PC-9 (cell line): ENCODE results near the gene ASB15.

Source experiments
- EZH2 ChIP-seq: fragments of 200-600 bp; sonication (generic); IDR thresholded peaks from 2 replicates; pipeline ENCODE4 v1.8.0; 2017; ENCODE audit warnings: antibody characterized with exemption, low read depth
- TF ChIP-seq, protein P1 (sequence below): fragments of 200-600 bp; sonication (generic); conservative IDR thresholded peaks from 2 replicates; pipeline ENCODE4 v1.6.1; 2017; ENCODE audit warnings: mixed run types, antibody characterized with exemption, mild to moderate bottlenecking, moderate library complexity

DNA sequence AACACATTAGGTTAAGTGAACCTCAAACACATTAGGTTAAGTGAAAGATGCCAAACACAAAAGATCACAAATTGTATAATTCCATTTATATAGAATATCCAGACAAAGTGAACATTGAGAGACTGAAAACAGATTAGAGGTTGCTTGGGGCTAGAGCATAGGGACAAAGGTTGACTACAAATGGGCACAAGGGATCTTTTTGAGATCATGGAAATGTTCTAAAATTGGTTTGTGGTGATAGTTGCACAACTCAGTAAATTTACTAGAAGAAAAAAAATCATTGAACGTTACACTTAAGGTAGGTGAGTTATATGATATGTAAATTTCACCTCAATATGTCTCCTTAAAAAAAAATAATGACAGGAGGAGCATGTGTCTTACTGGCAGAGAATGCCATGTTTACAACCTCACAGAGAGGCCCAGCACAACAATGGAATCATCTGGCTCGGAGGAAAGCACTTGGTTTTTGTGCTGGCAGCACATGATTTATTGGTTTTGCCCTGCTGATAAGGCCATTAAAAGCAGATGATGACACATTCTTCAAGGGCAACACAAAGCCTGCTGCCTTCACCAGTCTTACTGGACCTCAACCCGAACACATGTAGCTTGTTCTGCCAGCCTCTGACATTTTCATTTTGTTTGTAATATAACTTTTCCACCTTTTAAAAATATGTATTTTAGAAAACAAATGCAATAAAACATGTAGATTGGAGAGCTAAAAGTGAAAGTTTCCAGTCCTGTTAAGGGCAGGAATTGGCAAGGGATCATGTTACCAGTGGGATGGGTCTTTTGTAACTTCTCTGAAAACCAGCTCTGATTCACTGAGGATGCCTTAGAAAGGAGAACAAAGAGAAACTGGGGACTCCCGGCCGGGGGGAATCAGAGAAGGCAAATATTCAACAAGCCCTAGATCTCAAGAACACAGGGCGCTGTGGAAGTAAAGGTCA lies 42.1 kb downstream of the ASB15 start:
- TF ChIP-seq, protein P1, sequence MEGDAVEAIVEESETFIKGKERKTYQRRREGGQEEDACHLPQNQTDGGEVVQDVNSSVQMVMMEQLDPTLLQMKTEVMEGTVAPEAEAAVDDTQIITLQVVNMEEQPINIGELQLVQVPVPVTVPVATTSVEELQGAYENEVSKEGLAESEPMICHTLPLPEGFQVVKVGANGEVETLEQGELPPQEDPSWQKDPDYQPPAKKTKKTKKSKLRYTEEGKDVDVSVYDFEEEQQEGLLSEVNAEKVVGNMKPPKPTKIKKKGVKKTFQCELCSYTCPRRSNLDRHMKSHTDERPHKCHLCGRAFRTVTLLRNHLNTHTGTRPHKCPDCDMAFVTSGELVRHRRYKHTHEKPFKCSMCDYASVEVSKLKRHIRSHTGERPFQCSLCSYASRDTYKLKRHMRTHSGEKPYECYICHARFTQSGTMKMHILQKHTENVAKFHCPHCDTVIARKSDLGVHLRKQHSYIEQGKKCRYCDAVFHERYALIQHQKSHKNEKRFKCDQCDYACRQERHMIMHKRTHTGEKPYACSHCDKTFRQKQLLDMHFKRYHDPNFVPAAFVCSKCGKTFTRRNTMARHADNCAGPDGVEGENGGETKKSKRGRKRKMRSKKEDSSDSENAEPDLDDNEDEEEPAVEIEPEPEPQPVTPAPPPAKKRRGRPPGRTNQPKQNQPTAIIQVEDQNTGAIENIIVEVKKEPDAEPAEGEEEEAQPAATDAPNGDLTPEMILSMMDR: no peak
- no peak for TF ChIP-seq EZH2
